Activated CD4-positive, alpha-beta memory T cell treated with anti-CD3 and anti-CD28 coated beads for 36 hours (primary cell): ENCODE measurements around the gene PLEKHA5. TPM values are rescaled to one million over a fixed set of nuclear protein-coding genes. Genes with fewer than 3 reads are reported as not detected.

Experiments
- CTCF ChIA-PET: fragments of 350-600 bp; sonication (Branson Sonifier 250); formaldehyde crosslinking; loops from one replicate; lab custom pipeline; 2021; ENCODE audit warnings: antibody characterized with exemption, inconsistent platforms; lab: Charles Lee
- POLR2A ChIA-PET: fragments of 350-600 bp; sonication (Branson Sonifier 250); formaldehyde crosslinking; loops from one replicate; lab custom pipeline; 2021; ENCODE audit warnings: antibody characterized with exemption; lab: Charles Lee
- DNase-seq: peaks from one replicate; pipeline ENCODE4 v3.0.0-alpha.2; 2020
- H3K27ac Mint-ChIP-seq: one replicate; pipeline ENCODE4 v1.8.0; 2021; ENCODE audit warnings: mixed read lengths
- H3K27me3 Mint-ChIP-seq: one replicate; pipeline ENCODE4 v1.8.0; 2021; ENCODE audit warnings: mixed read lengths
- H3K36me3 Mint-ChIP-seq: one replicate; pipeline ENCODE4 v1.8.0; 2021; ENCODE audit warnings: mixed read lengths
- H3K4me1 Mint-ChIP-seq: one replicate; pipeline ENCODE4 v1.8.0; 2021; ENCODE audit warnings: low read depth, mixed read lengths
- H3K4me3 Mint-ChIP-seq: one replicate; pipeline ENCODE4 v1.8.0; 2021; ENCODE audit warnings: mild to moderate bottlenecking, mixed read lengths
- H3K9me3 Mint-ChIP-seq: one replicate; pipeline ENCODE4 v1.8.0; 2021; ENCODE audit warnings: mixed read lengths
- intact Hi-C: fragments of 100-400 bp; cut with micrococcal nuclease; formaldehyde crosslinking; loops from one replicate; pipeline ENCODE4 v1.15.1; 2023
- total RNA-seq, 2 experiments: library from RNA; stranded (reverse); gene quantifications; one replicate each; pipeline ENCODE4 v1.2.3, GENCODE V29; 2021

PLEKHA5 gene
- total RNA-seq, 2 experiments from 2014 or later = 6.6 to 7.4 TPM

DNA sequence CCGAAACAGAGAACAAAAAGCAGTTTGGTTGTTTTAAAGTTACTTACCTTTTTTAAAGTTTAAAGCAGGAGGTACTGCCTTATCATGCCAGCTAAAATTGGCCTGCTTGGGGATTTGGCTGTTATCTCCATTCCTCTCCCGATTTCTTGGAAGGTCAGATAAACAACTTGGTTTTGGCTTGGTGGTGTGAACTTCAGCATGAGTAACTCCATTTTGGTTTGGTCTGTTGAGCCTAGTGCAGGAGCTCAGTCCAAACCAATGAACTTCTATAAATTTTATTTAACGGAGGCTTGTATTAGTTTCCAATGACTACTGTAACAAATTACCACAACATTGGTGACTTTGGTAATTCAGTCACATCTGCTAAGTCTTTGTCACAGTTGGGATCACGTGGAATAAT lies 82.3 kb downstream of the PLEKHA5 start:
- no peaks in the 10 kb centered on the region for H3K27me3 Mint-ChIP-seq
- no peak overlapping the region for H3K4me3 Mint-ChIP-seq
- intact Hi-C loops = no loop called here
- ChIA-PET POLR2A (no interaction called here), CTCF (no interaction called here)
- H3K9me3 Mint-ChIP-seq = peaks cover 5% of the 10 kb centered on the region
- H3K27ac Mint-ChIP-seq = no peak overlapping the region
- DNase-seq = no peak
- H3K4me1 Mint-ChIP-seq = no peaks in the 10 kb centered on the region
- peaks cover 9% of the 10 kb centered on the region for H3K36me3 Mint-ChIP-seq

DNA sequence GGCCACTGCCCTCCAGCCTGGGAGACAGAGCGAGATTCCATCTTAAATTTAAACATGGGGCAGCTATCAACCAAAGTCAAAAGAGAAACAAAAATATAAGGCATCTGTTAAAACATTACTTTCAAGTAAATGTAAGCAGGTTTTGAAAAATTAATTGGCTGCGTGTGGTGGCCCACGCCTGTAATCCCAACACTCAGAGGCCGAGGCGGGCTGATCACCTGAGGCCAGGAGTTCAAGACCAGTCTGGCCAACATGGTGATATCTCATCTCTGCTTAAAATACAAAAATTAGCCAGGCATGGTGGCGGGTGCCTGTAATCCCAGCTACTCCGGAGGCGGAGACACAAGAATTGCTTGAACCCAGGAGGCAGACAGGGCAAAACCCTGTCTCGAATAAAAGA lies 82.7 kb downstream of the PLEKHA5 start:
- H3K9me3 Mint-ChIP-seq = peaks cover 5% of the 10 kb centered on the region
- CTCF ChIA-PET = no interaction called here
- no peaks in the 10 kb centered on the region for H3K27me3 Mint-ChIP-seq
- no peak overlapping the region for H3K4me3 Mint-ChIP-seq
- H3K36me3 Mint-ChIP-seq = peaks cover 9% of the 10 kb centered on the region
- no peak for DNase-seq
- POLR2A ChIA-PET = no interaction called here
- intact Hi-C loops = no loop called here
- no peaks in the 10 kb centered on the region for H3K4me1 Mint-ChIP-seq
- no peak overlapping the region for H3K27ac Mint-ChIP-seq

DNA sequence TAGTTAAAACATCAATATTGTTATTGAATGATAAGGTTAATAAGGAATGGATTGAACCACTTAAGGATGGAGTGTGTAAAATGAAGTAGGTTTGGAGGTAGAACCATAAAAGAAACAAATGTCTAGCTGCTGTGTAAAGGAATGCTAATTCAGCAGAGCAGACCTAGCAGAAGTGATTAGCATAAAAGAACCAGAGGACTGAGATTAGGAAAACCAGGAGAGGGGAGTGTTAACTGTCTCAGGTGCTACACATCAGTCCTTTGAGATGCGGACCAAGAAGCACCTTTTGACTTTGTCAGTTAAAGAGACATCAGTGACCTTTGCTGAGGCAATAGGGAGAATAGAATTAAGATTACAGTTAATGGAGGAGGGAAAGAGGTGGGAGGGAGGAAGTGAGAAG lies 84.5 kb downstream of the PLEKHA5 start:
- ChIA-PET CTCF (no interaction called here), POLR2A (no interaction called here)
- DNase-seq = no peak
- Mint-ChIP-seq H3K4me3 (no peak overlapping the region), H3K27me3 (no peaks in the 10 kb centered on the region), H3K4me1 (no peaks in the 10 kb centered on the region), H3K27ac (no peak overlapping the region), H3K36me3 (peaks cover 3% of the 10 kb centered on the region), H3K9me3 (peaks cover 4% of the 10 kb centered on the region)
- intact Hi-C loops = no loop called here

DNA sequence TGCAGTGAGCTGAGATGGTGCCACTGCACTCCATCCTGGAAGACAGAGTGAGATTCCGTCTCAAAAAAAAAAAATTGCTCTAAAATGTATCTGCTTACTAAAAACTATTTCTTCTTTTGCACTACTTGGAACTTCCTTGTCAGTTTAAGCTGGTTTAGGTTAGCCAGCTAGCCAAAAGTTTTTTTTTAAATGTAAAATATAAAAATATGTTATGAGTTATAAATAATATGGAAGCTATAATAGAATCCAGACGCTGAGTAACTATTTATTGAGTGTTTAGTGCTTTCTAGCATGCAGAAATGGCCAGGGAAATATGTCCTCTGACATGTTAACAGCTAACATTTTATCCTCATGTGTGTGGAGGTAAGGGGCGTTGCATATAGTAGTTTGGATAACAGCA lies 85.6 kb downstream of the PLEKHA5 start:
- ChIA-PET CTCF (no interaction called here), POLR2A (interaction anchor here (0.8 kb wide), 1 partner anchor 8 kb away, joined by 3 read pairs; no protein-coding TSS in a partner anchor)
- no peak overlapping the region for H3K4me3 Mint-ChIP-seq
- intact Hi-C loops = no loop called here
- no peaks in the 10 kb centered on the region for H3K27me3 Mint-ChIP-seq
- H3K27ac Mint-ChIP-seq = no peak overlapping the region
- DNase-seq = no peak
- H3K9me3 Mint-ChIP-seq = no peaks in the 10 kb centered on the region
- H3K36me3 Mint-ChIP-seq = no peaks in the 10 kb centered on the region
- no peaks in the 10 kb centered on the region for H3K4me1 Mint-ChIP-seq

DNA sequence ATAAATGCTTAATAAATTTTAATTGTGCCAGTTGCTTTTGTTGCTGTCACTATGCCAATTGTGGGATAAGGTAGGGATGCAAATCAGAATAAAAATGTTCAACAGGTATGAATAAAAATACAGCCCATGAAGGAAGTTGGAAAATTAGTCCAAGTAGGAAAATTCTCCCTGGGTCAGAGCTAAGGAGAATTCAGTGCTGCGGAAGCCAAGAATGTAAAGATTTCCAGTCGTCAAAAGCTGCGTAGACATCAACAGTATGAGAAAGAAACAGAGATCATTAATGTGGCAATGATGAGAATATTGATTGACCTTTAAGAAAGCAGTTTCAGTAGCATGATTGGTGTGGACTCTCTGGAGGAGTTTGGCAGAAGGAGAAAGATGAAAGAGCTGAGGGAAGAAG lies 87.9 kb downstream of the PLEKHA5 start:
- Mint-ChIP-seq H3K27me3 (no peaks in the 10 kb centered on the region), H3K27ac (no peak overlapping the region), H3K9me3 (no peaks in the 10 kb centered on the region), H3K4me3 (no peak overlapping the region), H3K36me3 (no peaks in the 10 kb centered on the region), H3K4me1 (no peaks in the 10 kb centered on the region)
- ChIA-PET POLR2A (no interaction called here), CTCF (no interaction called here)
- intact Hi-C loops = no loop called here
- DNase-seq = no peak

DNA sequence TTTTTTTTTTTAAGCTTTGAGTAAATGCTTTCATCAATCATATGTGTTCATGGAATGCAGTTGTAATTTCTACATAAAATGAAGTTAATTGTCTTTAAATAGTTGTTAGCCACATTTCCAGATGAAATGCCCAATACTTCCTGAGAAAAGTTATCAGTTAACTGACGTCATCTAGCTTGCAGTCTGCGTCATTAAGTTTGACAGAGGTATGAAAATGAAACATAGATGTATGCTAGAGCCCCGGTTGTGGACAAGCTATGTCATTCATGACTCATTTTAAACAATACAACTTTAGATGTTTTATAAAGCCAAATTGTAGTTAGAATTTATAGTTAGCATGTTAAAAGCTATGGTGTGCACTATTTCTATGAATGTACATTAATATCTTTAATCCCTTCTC lies 90.7 kb downstream of the PLEKHA5 start:
- no peaks in the 10 kb centered on the region for H3K4me1 Mint-ChIP-seq
- ChIA-PET CTCF (no interaction called here), POLR2A (no interaction called here)
- H3K27me3 Mint-ChIP-seq = no peaks in the 10 kb centered on the region
- DNase-seq = no peak
- intact Hi-C loops = no loop called here
- H3K4me3 Mint-ChIP-seq = no peak overlapping the region
- no peaks in the 10 kb centered on the region for H3K36me3 Mint-ChIP-seq
- H3K9me3 Mint-ChIP-seq = no peaks in the 10 kb centered on the region
- H3K27ac Mint-ChIP-seq = no peak overlapping the region

DNA sequence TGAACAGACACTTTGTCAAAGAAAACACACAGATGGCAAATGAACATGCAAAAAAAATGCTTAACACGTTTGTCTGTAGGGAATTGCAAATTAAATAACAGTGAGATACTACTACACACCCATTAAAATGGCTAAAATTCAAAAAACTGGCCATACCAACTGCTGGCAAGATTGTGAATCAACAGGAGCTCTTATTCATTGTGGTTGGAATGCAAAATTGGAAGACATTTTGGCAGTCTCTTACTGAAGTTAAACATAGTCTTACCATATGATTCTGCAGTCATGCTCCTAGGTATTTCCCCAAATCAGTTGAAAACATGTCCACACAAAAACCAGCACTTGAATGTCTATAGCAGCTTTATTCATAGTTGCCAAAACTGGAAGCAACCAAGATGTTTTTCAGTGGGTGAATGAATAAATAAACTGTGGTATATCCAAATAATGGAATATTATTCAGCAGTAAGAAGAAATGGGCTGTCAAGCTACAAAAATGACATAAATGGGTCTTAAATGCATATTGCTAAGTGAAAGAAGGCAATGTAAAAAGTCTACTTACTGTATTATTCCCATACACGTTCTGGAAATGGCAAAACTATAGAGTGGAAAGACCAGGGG lies 91.4 kb downstream of the PLEKHA5 start:
- Mint-ChIP-seq H3K9me3 (peaks cover under 1% of the 10 kb centered on the region), H3K4me3 (no peak overlapping the region), H3K36me3 (no peaks in the 10 kb centered on the region), H3K27ac (no peak overlapping the region), H3K4me1 (no peaks in the 10 kb centered on the region), H3K27me3 (no peaks in the 10 kb centered on the region)
- ChIA-PET CTCF (interaction anchor here (1.6 kb wide), 1 partner anchor 21 kb away, joined by 4 read pairs; no protein-coding TSS in a partner anchor), POLR2A (no interaction called here)
- intact Hi-C loops = no loop called here
- no peak for DNase-seq

DNA sequence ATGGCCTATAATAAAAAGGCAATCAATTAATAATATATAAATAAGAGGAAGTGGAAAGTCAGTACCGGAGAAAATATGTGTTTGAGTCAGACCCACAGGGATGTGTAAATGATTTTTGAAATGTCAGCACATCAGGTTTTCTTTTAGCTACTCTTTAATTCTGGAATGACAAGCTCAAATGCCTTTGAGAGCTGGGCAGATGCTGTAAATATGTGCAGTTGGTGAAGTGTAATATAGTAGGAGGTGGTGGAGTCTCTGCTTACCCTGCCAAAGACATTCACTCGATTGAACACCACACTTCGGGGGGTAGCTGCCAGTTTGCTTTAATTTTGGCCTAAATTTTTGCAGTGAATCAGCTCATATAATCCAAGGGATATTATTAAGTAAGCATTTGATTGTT lies 93.0 kb downstream of the PLEKHA5 start:
- intact Hi-C loops = no loop called here
- H3K36me3 Mint-ChIP-seq = no peaks in the 10 kb centered on the region
- no peak for DNase-seq
- no peak overlapping the region for H3K27ac Mint-ChIP-seq
- no peaks in the 10 kb centered on the region for H3K4me1 Mint-ChIP-seq
- CTCF ChIA-PET = interaction anchor here (1.6 kb wide), 1 partner anchor 20 kb away, joined by 4 read pairs; no protein-coding TSS in a partner anchor
- no peaks in the 10 kb centered on the region for H3K27me3 Mint-ChIP-seq
- peaks cover 3% of the 10 kb centered on the region for H3K9me3 Mint-ChIP-seq
- POLR2A ChIA-PET = interaction anchor here (0.6 kb wide), 1 partner anchor 35 kb away, joined by 4 read pairs; no protein-coding TSS in a partner anchor
- H3K4me3 Mint-ChIP-seq = no peak overlapping the region

DNA sequence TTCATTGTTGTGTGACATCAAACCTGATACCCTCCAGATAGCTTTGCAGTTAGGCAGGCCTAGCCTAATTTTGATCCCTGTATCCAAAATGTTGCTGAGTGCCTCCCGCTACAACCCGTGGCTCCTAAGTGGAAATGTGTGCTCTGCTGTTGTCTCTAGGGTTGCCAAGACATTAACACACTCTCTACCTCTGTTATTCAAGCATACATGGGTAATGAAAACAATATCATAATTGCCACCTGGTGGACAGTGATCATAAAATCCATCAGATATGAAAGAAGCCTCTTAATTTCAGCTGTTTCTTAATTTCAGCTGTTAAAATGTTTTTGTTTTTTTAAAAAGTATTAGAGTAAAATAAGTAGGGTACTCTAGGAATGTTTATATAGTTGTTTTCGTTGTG lies 93.5 kb downstream of the PLEKHA5 start:
- intact Hi-C loops = no loop called here

DNA sequence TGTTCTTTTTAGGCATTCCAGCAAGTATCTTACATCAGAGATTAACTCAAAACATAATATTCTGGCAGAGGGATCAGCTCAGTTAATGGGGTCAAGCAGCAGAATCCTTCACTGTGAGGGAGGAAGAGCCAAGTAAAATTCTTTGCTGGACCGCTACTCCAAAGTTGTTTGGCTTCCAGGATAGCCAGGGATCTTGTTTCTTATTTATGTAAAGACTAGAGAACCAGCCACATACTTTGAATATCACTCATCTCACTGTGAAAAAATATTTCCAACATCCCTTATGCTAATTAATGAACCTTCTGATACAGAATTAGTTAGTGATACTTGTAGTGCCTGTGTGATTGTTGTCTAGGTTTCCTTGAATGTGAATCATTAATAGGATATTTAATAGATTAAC lies 94.2 kb downstream of the PLEKHA5 start:
- no peaks in the 10 kb centered on the region for H3K27me3 Mint-ChIP-seq
- H3K36me3 Mint-ChIP-seq = no peaks in the 10 kb centered on the region
- DNase-seq = no peak
- H3K9me3 Mint-ChIP-seq = peaks cover 3% of the 10 kb centered on the region
- intact Hi-C loops = no loop called here
- no peak overlapping the region for H3K27ac Mint-ChIP-seq
- H3K4me3 Mint-ChIP-seq = no peak overlapping the region
- no peaks in the 10 kb centered on the region for H3K4me1 Mint-ChIP-seq
- ChIA-PET POLR2A (interaction anchor here (0.9 kb wide), 1 partner anchor 9 kb away, joined by 3 read pairs; no protein-coding TSS in a partner anchor), CTCF (interaction anchor here (0.5 kb wide), 1 partner anchor 367 kb away, joined by 3 read pairs; no protein-coding TSS in a partner anchor)

More for the DNA sequence above, 93.5 kb downstream of the PLEKHA5 start:
- Mint-ChIP-seq H3K4me1 (no peaks in the 10 kb centered on the region), H3K27me3 (no peaks in the 10 kb centered on the region), H3K27ac (no peak overlapping the region), H3K36me3 (no peaks in the 10 kb centered on the region), H3K9me3 (peaks cover 3% of the 10 kb centered on the region), H3K4me3 (no peak overlapping the region)
- ChIA-PET CTCF (interaction anchor here (0.5 kb wide), 1 partner anchor 366 kb away, joined by 3 read pairs; no protein-coding TSS in a partner anchor), POLR2A (interaction anchor here (0.6 to 0.9 kb wide), 2 partner anchors 8 to 34 kb away, joined by 3 to 4 read pairs; no protein-coding TSS in a partner anchor)
- no peak for DNase-seq

DNA sequence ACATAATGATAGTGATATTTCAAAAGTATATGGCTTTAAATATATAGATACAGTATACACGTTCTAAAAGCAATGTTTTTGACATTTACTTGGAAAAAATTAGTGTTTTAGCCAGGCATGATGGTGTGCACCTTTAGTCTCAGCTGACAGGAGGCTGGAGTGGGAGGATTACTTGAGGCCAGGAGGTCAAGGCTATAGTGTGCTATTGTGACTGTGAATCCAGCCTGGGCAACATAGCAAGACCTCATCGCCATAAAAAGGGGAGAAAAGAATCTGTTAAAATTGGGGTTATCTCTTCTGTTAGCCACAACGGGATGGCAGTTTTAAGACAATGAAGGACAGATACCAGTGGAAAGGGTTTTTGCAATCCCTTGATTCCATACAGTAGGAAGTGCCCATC lies 95.2 kb downstream of the PLEKHA5 start:
- H3K4me3 Mint-ChIP-seq = no peak overlapping the region

DNA sequence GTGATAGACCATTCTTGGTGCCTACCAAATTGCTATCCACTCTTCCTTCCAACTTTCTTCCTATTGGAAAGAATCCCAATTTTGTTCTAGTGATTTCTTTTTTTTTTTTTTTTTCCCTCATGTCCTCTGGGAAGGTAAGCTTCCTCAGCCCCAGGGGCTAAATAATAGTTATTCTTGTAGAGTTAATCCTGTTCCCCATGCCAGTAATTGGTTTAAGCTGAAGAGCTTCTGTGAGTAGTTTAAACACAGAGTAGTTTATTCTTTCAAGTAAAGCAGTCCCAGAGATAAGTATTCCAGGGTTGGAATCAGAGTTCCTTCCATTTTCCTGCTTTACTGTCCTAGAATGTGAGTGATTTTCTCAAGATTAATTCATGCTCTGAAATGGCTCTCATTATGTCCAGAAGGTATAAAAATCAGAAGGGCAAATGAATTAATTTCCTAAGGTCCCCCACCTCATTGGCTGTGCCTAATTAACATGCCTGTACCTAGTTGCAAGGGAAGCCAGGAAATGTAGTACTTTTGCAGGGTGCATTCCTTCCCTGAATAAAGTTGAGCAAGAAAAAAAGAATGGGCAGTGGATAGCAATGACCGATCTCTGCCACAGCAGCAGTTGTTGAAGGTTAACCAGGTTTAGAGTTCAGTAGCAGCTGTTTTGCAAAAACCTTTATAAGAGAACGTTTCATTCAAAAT lies 97.8 kb downstream of the PLEKHA5 start:
- intact Hi-C loops = no loop called here
- H3K36me3 Mint-ChIP-seq = peaks cover 2% of the 10 kb centered on the region
- H3K27me3 Mint-ChIP-seq = no peaks in the 10 kb centered on the region
- ChIA-PET POLR2A (no interaction called here), CTCF (no interaction called here)
- peaks cover 8% of the 10 kb centered on the region for H3K9me3 Mint-ChIP-seq
- DNase-seq = no peak
- no peak overlapping the region for H3K27ac Mint-ChIP-seq
- no peaks in the 10 kb centered on the region for H3K4me1 Mint-ChIP-seq
- no peak overlapping the region for H3K4me3 Mint-ChIP-seq

More for the DNA sequence above, 95.2 kb downstream of the PLEKHA5 start:
- Mint-ChIP-seq H3K4me1 (no peaks in the 10 kb centered on the region), H3K36me3 (peaks cover 2% of the 10 kb centered on the region), H3K27ac (no peak overlapping the region), H3K27me3 (no peaks in the 10 kb centered on the region), H3K9me3 (peaks cover 8% of the 10 kb centered on the region)
- intact Hi-C loops = no loop called here
- ChIA-PET POLR2A (no interaction called here), CTCF (no interaction called here)
- DNase-seq = no peak
